AG08396 (cell line): ENCODE measurements around the gene HEG1.
"Not testable (repeated sequence)": the region's sequence is repeated elsewhere in the genome, so short reads cannot be mapped to it uniquely, and the experiment has no call there.

ENCODE experiments used
- DNase-seq: peaks from one replicate; pipeline ENCODE4 v3.0.0; 2012; ENCODE audit warnings: low spot score, mixed read lengths

The HEG1 gene

GRCh38 chr3:124984754-124985153 is 71.0 kb downstream of the HEG1 start:
- DNase-seq, result no peak

GRCh38 chr3:124982855-124983254 is 72.9 kb downstream of the HEG1 start:
- DNase-seq, result no peak

GRCh38 chr3:124981472-124981871 is 74.3 kb downstream of the HEG1 start:
- no peak for DNase-seq

DNA sequence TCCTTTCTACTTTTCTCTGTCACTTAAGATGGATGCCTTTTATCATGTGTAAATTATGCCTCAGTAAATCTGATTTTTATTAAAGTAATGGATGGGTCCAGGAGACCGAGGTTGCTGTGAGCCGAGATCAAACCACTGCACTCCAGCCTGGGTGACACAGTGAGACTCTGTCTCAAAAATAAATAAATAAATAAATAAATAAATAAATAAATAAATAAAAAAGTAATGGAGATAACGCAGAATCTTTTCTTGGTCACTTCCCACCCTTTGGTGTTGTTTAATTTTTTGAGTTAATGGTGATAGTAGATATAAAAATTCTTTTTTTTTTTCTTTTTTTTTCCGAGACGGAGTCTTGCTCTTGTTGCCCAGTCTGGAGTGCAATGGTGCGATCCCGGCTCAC is 77.2 kb downstream of the HEG1 start:
- DNase-seq, result no peak

DNA sequence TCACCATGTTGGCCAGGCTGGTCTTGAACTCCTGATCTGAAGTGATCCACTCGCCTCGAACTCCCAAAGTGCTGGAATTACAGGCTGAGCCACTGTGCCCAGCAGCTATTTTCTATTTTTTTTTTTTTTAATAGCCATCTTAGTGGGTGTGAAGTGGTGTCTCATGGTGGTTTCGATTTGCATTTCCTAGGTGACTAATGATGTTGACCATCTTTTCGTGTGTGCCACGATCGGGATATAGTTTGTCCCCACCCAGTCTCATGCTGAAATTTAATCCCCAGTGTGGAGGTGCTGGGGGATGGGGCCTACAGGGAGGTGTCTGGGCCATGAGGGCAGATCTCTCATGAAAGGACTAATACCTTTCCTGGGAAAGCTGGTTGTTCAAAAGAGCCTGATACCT is 79.4 kb downstream of the HEG1 start:
- no peak for DNase-seq

GRCh38 chr3:124974691-124975090 is 81.1 kb downstream of the HEG1 start:
- no peak for DNase-seq

GRCh38 chr3:124973290-124973689 is 82.5 kb downstream of the HEG1 start:
- DNase-seq, result no peak

DNA sequence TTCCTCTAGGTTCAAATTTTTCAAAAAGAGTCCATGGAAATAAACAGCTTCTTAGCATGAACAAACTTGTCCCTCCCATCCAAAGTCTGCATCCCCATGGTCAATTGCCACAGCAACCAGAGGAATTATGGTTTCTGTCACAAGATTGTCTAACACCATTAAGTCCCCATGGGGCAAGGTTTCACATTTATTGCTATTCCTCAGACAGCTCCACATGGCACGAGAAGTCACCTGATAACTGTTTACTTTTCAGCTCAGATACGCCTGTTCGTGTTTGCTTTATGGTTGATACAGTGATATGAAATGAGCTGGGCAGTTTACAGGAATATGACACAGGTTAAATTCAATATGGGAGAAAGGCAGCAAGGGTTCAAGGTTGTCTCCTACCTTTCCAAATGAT is 83.3 kb downstream of the HEG1 start:
- no peak for DNase-seq

DNA sequence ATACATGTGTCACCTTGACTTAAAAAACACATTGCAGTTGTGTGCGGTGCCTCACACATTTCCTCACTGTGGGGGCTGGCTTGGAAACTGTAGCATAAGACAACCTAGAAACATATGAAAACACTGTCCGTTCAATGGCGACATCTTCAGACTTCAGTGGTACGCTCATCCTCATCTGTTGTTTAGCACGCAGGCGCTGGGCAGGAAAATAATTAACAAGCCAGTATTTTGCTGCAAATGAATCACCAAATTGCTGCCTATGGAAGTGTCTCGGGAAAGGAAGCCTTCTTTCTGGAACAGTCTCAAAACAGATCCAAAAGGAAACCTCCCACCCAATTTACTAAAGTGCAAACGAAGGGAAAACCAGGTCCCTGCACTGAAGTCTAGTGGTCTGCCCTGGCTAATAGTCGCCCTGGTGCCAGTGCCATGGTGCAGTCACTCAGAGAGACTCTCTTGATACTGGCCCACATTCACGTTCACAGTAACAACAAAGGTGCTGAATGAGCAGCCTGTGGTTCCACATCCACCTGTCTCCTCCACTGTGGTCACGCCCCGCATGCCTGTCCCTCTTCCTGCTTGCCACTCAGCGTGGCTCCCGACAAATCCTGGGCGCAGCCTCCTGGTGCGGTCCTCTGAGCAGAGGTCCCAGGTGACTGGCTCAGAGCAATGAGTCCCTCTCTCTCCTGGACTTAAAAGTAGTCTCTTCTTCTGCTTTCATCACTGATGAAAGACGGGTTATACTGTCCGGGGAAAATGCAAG is 85.7 kb downstream of the HEG1 start:
- no peak for DNase-seq

DNA sequence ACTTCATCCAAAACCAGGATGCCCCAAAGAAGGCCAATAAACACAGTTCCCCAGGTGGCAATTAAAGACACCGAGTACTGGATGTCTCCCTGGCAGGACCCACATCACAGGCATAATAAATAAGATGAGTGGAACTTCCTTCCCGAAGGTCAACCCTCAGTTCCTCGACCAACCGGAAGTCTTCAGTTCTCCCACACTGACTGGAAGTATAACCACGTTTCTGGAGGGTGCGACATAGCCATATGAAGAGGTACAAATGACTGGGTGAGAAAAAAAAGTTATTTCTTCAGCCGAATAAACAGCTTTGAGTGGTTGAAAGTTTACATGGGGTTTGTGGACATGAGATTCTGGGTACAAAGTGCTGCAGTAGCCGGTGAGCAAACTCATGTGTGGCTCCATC is 86.6 kb downstream of the HEG1 start:
- DNase-seq, result no peak

DNA sequence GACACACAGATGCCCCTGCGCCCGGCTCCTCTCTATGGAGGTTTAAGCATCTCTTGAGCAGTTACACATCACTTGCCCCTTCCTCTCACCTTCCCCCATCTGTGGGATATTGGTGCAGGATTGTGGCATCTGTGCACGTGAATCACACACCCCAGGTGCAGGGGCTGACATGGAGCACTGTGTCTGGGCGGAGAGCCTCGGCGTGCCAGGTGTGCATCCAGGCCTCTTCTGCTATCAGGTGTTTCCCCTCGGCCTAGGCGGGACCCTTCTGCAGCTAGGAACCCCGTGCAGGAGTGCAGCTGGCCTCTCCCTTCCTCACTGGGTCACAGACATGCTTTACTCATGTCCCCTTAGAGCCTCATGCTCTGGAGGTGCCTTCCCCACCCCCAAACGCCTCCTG is 87.8 kb downstream of the HEG1 start:
- DNase-seq, result no peak

DNA sequence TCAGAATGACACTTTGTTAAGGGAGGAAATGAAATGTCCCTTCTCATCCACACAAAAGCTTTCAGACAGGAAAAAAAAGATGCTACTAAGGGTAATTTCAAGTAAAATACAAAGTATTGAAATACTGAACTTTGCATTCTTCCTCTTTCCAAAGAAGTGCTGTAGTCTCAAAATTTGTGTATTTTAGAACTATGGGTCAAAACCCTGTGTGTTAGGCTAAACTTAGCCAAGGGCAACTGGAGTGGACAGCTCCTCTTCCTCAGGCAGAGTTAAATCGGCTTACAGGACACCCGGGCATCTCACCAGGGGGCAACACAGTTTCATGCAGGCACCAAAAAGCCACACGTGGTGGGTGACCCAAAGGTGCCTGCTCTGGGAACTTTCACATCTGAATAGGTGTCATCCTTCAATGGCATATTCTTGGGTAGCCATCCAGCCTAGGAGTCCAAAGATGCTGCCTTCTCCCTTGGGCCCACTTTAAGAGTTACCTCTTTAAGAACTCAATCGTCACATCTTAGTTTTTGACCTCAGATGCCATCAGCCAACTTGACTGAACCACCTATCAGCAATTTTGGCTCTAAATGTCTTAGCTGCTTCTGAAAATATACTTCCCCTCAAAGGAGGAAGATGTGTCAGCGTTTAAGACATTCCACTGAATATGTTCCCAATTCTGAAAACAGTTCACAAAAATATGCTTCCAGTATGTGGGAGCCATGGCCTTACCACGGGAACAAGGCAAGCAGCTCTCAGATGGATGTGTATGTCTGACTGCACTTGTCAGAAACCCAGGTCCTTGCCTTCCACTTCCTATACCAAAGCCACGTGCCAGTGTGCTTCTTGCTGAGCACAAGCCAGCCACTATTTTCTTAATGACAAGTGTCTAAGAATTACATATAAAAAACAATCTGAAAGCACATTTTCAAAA is 89.0 kb downstream of the HEG1 start:
- DNase-seq, result no peak

- no peak for DNase-seq
Measured at GRCh38 chr3:124965413-124965812, 90.4 kb downstream of the HEG1 start.

- no peak for DNase-seq
Measured at GRCh38 chr3:124964387-124964786, 91.4 kb downstream of the HEG1 start.

- no peak for DNase-seq
Measured at GRCh38 chr3:124963755-124964154, 92.0 kb downstream of the HEG1 start.

- no peak for DNase-seq
Measured at GRCh38 chr3:124962403-124962940, 93.3 kb downstream of the HEG1 start.

DNA sequence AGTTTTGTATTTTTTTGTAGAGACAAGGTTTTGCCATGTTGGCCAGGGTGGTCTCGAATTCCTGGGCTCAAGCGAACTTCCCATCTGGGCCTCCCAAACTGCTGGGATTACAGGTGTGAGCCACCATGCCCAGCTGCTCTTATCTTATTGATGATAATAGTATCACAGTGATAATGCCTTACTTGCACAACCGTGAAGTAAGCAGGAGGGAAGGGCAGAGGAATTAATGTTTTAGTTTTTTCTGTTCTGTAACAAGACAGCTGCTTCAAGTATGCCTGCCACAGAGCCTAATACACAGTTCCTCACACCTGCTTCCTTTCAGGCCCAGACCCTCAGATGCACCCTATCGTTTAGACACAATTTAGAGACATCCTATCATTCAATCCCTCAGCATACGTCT is 95.1 kb downstream of the HEG1 start:
- no peak for DNase-seq

DNA sequence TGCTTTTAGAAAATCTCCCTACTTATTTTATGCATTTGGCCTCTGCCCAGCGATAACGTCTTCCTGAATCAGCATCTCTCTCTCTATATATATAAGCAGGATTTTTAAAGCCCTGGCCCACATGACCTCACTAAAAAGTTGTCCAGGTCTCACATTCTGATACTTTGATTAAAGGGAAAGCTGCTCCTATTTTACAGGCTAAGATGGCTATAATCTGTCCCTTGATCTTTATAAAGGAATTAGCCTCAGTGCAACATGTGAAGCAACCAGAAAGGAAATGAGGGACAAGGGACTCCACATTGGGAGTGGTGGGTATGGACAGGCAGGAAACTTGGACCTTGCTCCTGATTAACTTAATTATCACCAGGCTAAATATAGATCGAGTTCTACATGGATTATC is 95.7 kb downstream of the HEG1 start:
- DNase-seq, result no peak

DNA sequence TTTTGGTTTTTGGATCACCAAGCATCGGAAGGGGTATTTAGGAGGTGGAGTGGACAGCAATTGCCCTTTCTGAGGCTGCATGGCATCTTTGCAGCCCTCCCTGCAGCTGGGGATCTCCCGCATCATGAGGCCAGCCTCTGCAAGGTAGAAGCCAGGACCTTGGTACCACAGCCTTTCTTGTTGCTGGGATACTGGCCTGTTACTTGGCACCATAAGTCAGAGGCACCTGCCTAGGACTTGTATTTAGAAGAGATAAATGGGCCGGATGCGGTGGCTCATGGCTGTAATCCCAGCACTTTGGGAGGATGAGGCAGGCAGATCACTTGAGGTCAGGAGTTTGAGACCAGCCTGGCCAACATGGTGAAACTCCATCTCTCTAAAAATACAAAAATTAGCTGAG is 97.8 kb downstream of the HEG1 start:
- not testable (repeated sequence) for DNase-seq

DNA sequence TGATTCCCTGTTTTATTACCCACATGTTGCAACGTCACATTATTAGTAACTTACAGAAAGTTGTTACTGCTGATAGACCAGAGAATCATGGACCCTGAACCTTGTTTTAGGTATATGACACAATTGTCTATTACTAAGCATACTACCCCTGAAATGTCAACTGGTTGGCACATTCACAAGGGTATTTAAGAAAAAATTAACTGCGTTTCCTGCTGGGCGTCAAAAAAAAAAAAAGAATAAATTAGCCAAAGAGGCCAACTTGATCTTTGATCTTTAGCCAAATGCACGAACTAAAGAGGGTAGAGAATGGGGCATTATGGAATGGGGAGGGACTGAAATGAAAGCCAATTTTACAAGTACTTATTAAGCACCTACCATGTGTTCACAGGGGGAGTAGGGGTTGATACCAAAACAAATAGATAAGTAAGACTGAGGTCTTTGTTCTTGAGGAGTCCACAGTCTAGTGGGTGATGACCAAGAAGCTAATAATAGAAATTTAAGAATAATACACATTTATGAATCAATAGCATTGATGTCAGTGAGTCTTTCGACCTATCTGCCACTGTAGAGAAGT is 103.4 kb downstream of the HEG1 start:
- no peak for DNase-seq

GRCh38 chr3:124951511-124952281 is 104.1 kb downstream of the HEG1 start:
- DNase-seq, result no peak

DNA sequence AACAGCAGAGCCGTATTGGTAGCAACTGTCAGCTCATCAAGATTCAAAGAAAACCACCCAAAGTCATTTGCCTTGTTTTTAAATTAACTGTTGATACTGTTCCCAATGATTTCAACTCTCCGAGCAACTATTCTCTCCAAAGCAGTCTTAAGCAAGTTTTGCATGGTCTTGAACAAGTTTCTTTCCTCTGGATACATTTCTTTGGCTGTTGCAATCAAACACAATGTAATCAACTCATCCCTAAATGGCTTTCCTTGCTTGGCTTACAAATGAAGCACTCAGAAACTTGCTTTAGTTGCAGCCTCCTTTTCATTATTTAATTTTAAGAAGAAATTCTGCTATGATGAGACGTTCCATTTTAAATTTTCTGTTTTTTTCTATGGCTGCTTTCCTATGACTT is 105.8 kb downstream of the HEG1 start:
- DNase-seq, result no peak
